H9 (cell line): Measurements from ENCODE around the gene RASA3. TPM values are rescaled to one million over a fixed set of nuclear protein-coding genes. Genes with fewer than 3 reads are reported as not detected.

Experiments used
- DNase-seq: peaks from one replicate; pipeline ENCODE4 v3.0.0-alpha.2; 2017
- H2AFZ ChIP-seq: one replicate; pipeline ENCODE4 v1.6.1; 2013; ENCODE audit warnings: mild to moderate bottlenecking, low read length, control low read depth, moderate library complexity
- H2AK5ac ChIP-seq: 2 replicates; pipeline ENCODE4 v1.6.1; 2013; ENCODE audit warnings: low read length, control low read depth, mixed read lengths; ENCODE audit not compliant: insufficient read length
- H2BK120ac ChIP-seq: one replicate; pipeline ENCODE4 v1.6.1; 2013; ENCODE audit warnings: low read depth, mild to moderate bottlenecking, low read length, control low read depth, inconsistent platforms; ENCODE audit not compliant: poor library complexity, severe bottlenecking
- H2BK12ac ChIP-seq: 2 replicates; pipeline ENCODE4 v1.6.1; 2013; ENCODE audit warnings: low read length, control low read depth, mixed read lengths, low read depth; ENCODE audit not compliant: insufficient read length
- H2BK15ac ChIP-seq: 2 replicates; pipeline ENCODE4 v1.6.1; 2013; ENCODE audit warnings: low read depth, low read length, control low read depth
- H2BK20ac ChIP-seq: one replicate; pipeline ENCODE4 v1.6.1; 2013; ENCODE audit warnings: low read depth, mild to moderate bottlenecking, low read length, control low read depth, inconsistent platforms; ENCODE audit not compliant: poor library complexity, severe bottlenecking
- H2BK5ac ChIP-seq: 2 replicates; pipeline ENCODE4 v1.6.1; 2013; ENCODE audit warnings: low read length, control low read depth, mixed read lengths; ENCODE audit not compliant: insufficient read length
- H3K14ac ChIP-seq: 2 replicates; pipeline ENCODE4 v1.6.1; 2013; ENCODE audit warnings: low read length, control low read depth; ENCODE audit not compliant: insufficient read depth
- H3K18ac ChIP-seq: 2 replicates; pipeline ENCODE4 v1.6.1; 2013; ENCODE audit warnings: low read depth, mild to moderate bottlenecking, mixed read lengths, low read length, control low read depth; ENCODE audit not compliant: insufficient read length
- H3K23ac ChIP-seq: 2 replicates; pipeline ENCODE4 v1.6.1; 2013; ENCODE audit warnings: low read length, control low read depth, mixed read lengths, low read depth; ENCODE audit not compliant: insufficient read length
- H3K23me2 ChIP-seq: 2 replicates; pipeline ENCODE4 v1.6.1; 2013; ENCODE audit warnings: low read depth, mild to moderate bottlenecking, mixed read lengths, low read length, control low read depth; ENCODE audit not compliant: insufficient read length, poor library complexity, severe bottlenecking
- H3K27ac ChIP-seq: 2 replicates; pipeline ENCODE4 v1.5.1; 2013; ENCODE audit warnings: low read length, control low read depth, mixed read lengths, low read depth; ENCODE audit not compliant: insufficient read length
- H3K27me3 ChIP-seq: 2 replicates; pipeline ENCODE4 v1.6.1; 2013; ENCODE audit warnings: low read length, control low read depth, inconsistent platforms; ENCODE audit not compliant: insufficient read depth
- H3K4ac ChIP-seq: 2 replicates; pipeline ENCODE4 v1.6.1; 2013; ENCODE audit warnings: low read depth, mild to moderate bottlenecking, control low read depth, inconsistent platforms, low read length, moderate library complexity
- H3K4me1 ChIP-seq: 2 replicates; pipeline ENCODE4 v1.6.1; 2013; ENCODE audit warnings: low read length, control low read depth, inconsistent platforms; ENCODE audit not compliant: insufficient read depth
- H3K4me2 ChIP-seq: 2 replicates; pipeline ENCODE4 v1.6.1; 2013; ENCODE audit warnings: low read length, control low read depth, mixed read lengths; ENCODE audit not compliant: insufficient read length, insufficient read depth
- H3K56ac ChIP-seq: 2 replicates; pipeline ENCODE4 v1.6.1; 2013; ENCODE audit warnings: low read depth, mild to moderate bottlenecking, mixed read lengths, low read length, control low read depth; ENCODE audit not compliant: insufficient read length
- H3K79me1 ChIP-seq: 2 replicates; pipeline ENCODE4 v1.6.1; 2013; ENCODE audit warnings: low read depth, mild to moderate bottlenecking, moderate library complexity, low read length, control low read depth, inconsistent platforms; ENCODE audit not compliant: insufficient read depth, poor library complexity, severe bottlenecking
- H3K79me2 ChIP-seq: 2 replicates; pipeline ENCODE4 v1.6.1; 2013; ENCODE audit warnings: low read length, control low read depth, inconsistent platforms; ENCODE audit not compliant: insufficient read depth
- H3K9ac ChIP-seq: 2 replicates; pipeline ENCODE4 v1.6.1; 2013; ENCODE audit warnings: low read length, control low read depth, mixed read lengths; ENCODE audit not compliant: insufficient read length; ENCODE audit errors: extremely low read depth
- H3K9me3 ChIP-seq: one replicate; pipeline ENCODE4 v1.6.1; 2013; ENCODE audit warnings: low read depth, low read length, inconsistent platforms; ENCODE audit not compliant: control insufficient read depth
- H3T11ph ChIP-seq: one replicate; pipeline ENCODE4 v1.6.1; 2013; ENCODE audit warnings: mild to moderate bottlenecking, low read length, control low read depth, inconsistent platforms
- H4K20me1 ChIP-seq: one replicate; pipeline ENCODE4 v1.6.1; 2013; ENCODE audit not compliant: control insufficient read depth, insufficient read length, insufficient read depth
- H4K5ac ChIP-seq: 2 replicates; pipeline ENCODE4 v1.6.1; 2013; ENCODE audit warnings: low read depth, mild to moderate bottlenecking, mixed read lengths, low read length, control low read depth; ENCODE audit not compliant: insufficient read length
- H4K8ac ChIP-seq: replicated peaks from 2 replicates; pipeline ENCODE4 v1.6.1; 2013; ENCODE audit warnings: low read length, control low read depth, mixed read lengths, low read depth; ENCODE audit not compliant: insufficient read length
- H4K91ac ChIP-seq: 2 replicates; pipeline ENCODE4 v1.6.1; 2013; ENCODE audit warnings: low read depth, mild to moderate bottlenecking, moderate library complexity, mixed read lengths, low read length, control low read depth; ENCODE audit not compliant: insufficient read length
- H3K27ac Mint-ChIP-seq, 3 experiments: 2 replicates in 2 of 3; 3 replicates in 1 of 3; pipeline ENCODE4 v1.8.0; 2020 to 2021; ENCODE audit warnings: mixed read lengths in 3 of 3, mild to moderate bottlenecking in 1 of 3, moderate library complexity in 1 of 3
- H3K27me3 Mint-ChIP-seq: 2 replicates; pipeline ENCODE4 v1.8.0; 2021; ENCODE audit warnings: low read depth, mild to moderate bottlenecking, moderate library complexity, mixed read lengths
- H3K36me3 Mint-ChIP-seq, 3 experiments: 2 replicates in 2 of 3; 3 replicates in 1 of 3; pipeline ENCODE4 v1.8.0; 2020 to 2021; ENCODE audit warnings: low read depth in 3 of 3, mixed read lengths in 3 of 3; ENCODE audit not compliant: insufficient read depth in 1 of 3
- H3K4me1 Mint-ChIP-seq, 2 experiments: 2 replicates each; pipeline ENCODE4 v1.8.0; 2020; ENCODE audit warnings: mixed read lengths in 2 of 2
- H3K4me3 Mint-ChIP-seq, 2 experiments: 2 replicates in 1 of 2; 3 replicates in 1 of 2; pipeline ENCODE4 v1.8.0; 2020 to 2021; ENCODE audit warnings: mild to moderate bottlenecking in 2 of 2, mixed read lengths in 2 of 2, moderate library complexity in 1 of 2
- H3K9me3 Mint-ChIP-seq, 2 experiments: 2 replicates in 1 of 2; 3 replicates in 1 of 2; pipeline ENCODE4 v1.8.0; 2020; ENCODE audit warnings: mild to moderate bottlenecking in 2 of 2, mixed read lengths in 2 of 2, moderate library complexity in 1 of 2
- CTCF ChIP-seq: fragments of 200-600 bp; sonication (generic); conservative IDR thresholded peaks from 3 replicates; pipeline ENCODE4 v1.8.0; 2021; ENCODE audit warnings: antibody characterized with exemption, mild to moderate bottlenecking
- WGBS: extraction: QIAGEN DNeasy Blood & Tissue Kit; methylation state at CpG from one replicate; pipeline ENCODE4 v1.1.7; 2013; ENCODE audit warnings: missing lambda C conversion rate, low lambda C conversion rate, mixed read lengths; ENCODE audit not compliant: insufficient read length; ENCODE audit errors: extremely low coverage; 5-methylcytosine and 5-hydroxymethylcytosine counted together
- total RNA-seq: library from RNA; stranded (reverse); gene quantifications from 2 replicates; pipeline ENCODE4 v1.2.1, GENCODE V29; 2021

Gene RASA3
- total RNA-seq, 1 experiment from 2014 or later, result 12.3 TPM

DNA sequence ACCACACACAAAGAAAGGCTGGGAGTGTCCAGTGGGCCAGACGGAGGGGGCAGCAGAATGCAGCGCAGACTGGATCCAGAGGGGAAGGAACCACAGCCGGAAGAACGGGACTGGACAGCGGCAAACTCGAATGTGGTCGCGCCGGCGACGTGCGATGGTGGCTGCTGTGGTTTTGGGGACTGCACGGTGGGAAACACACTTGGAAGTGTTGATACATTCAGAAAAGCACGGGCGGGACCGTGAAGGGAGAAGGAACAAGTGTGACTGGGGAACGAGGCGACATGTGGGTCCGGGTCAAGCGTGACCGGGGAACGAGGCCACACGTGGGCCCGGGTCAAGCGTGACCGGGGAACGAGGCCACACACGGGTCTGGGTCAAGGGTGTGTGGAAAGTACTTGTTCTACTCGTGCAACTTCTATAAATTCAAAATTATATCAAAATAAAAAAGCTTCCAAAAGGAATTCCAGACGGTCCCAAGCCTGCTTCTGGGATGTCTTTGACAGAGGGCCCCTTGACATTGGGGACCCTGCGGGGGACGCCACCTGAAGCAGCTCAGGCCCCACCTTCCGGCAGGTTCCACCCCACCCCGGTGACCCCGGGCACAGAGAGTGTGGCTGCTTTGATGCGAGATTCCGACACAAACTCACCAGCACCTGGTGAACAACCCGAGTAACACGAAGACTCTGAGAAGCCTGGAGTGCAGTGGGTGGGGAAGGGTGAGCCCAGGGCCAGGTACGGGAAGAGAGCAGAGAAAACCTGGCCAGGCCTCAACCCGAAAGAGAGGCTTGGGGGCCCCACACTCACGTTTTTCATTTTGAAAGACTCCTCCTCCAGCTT, 133.4 kb downstream of the RASA3 start:
- Histone ChIP-seq H3K23me2 (no peaks in the 10 kb centered on the region), H3K27ac (no peak overlapping the region), H2BK120ac (no peak overlapping the region), H4K5ac (no peak overlapping the region), H2AFZ (no peak overlapping the region), H4K91ac (no peak overlapping the region), H2BK20ac (no peak overlapping the region), H2BK15ac (no peak overlapping the region), H3K79me2 (no peaks in the 10 kb centered on the region), H3K27me3 (no peaks in the 10 kb centered on the region), H3K4me2 (no peak overlapping the region), H3K9ac (no peak overlapping the region), H2BK12ac (no peak overlapping the region), H3K14ac (no peak overlapping the region; the same call in 1 of the 2 replicates), H2AK5ac (no peak overlapping the region), H4K20me1 (no peaks in the 10 kb centered on the region), H3K79me1 (no peaks in the 10 kb centered on the region), H3K9me3 (no peaks in the 10 kb centered on the region), H3K56ac (no peak overlapping the region), H3K18ac (no peak overlapping the region), H4K8ac (no peak overlapping the region), H3T11ph (no peak overlapping the region), H3K23ac (no peak overlapping the region), H2BK5ac (no peak overlapping the region), H3K4me1 (no peaks in the 10 kb centered on the region), H3K4ac (no peak overlapping the region)
- H3K9me3 Mint-ChIP-seq, result no peaks in the 10 kb centered on the region
- no peak for TF ChIP-seq CTCF
- no peak for DNase-seq
- WGBS, result no CpG with 5 or more reads among the region's 42 CpGs
- peaks cover 3 to 6% (median 5%) of the 10 kb centered on the region in 3 experiments; a peak in 4 of 7 replicates for H3K36me3 Mint-ChIP-seq
- H3K27me3 Mint-ChIP-seq, result no peaks in the 10 kb centered on the region
- no peak overlapping the region for H3K4me3 Mint-ChIP-seq
- 0 out of 4 replicates have a peak, but pooled peaks cover 0 to 4% of the 10 kb centered on the region in 2 experiments for H3K4me1 Mint-ChIP-seq
- no peak overlapping the region; a peak in 2 of 7 replicates for H3K27ac Mint-ChIP-seq
